IMR-90 (cell line): Measurements from ENCODE around the gene ARMC9. TPM values are rescaled to one million over a fixed set of nuclear protein-coding genes. Genes with fewer than 3 reads are reported as not detected.

Experiments
- ATAC-seq: fragments of 200-7000 bp; cut with Tn5 transposase; 2 replicates; pipeline ENCODE4 v1.9.1; 2020; ENCODE audit warnings: low read depth, mild to moderate bottlenecking, moderate library complexity
- BruUV-seq: library from RNA; stranded (reverse); fragments of 400-500 nt; replicated peaks from 2 replicates; lab custom pipeline; 2021; lab: Mats Ljungman, UMichigan
- CTCF ChIA-PET: fragments of 300-600 bp; formaldehyde crosslinking; extraction: SDS; loops from one replicate; lab custom pipeline; 2021; ENCODE audit warnings: antibody characterized with exemption; lab: Yijun Ruan, JAX
- POLR2A ChIA-PET: fragments of 300-600 bp; sonication (Branson Sonifier 250); formaldehyde crosslinking; loops from one replicate; lab custom pipeline; 2022; ENCODE audit warnings: antibody characterized with exemption; ENCODE audit not compliant: unreplicated experiment; lab: Charles Lee
- DNase-seq: peaks from one replicate; pipeline ENCODE4 v3.0.0; 2013
- H2AFZ ChIP-seq: replicated peaks from 2 replicates; pipeline ENCODE3; 2013; ENCODE audit warnings: low read length, mild to moderate bottlenecking; ENCODE audit not compliant: poor library complexity
- H2AK5ac ChIP-seq: 2 replicates; pipeline ENCODE4 v1.6.1; 2013; ENCODE audit warnings: low read depth, low read length, inconsistent platforms
- H2AK9ac ChIP-seq: replicated peaks from 2 replicates; pipeline ENCODE3; 2013; ENCODE audit warnings: mild to moderate bottlenecking, low read depth, low read length, moderate library complexity; ENCODE audit not compliant: poor library complexity
- H2BK120ac ChIP-seq: 2 replicates; pipeline ENCODE4 v1.6.1; 2013; ENCODE audit warnings: low read depth, low read length, inconsistent platforms
- H2BK15ac ChIP-seq: 3 replicates; pipeline ENCODE4 v1.6.1; 2013; ENCODE audit warnings: low read depth, low read length, inconsistent platforms
- H2BK20ac ChIP-seq: 2 replicates; pipeline ENCODE4 v1.6.1; 2013; ENCODE audit warnings: low read depth, mild to moderate bottlenecking, inconsistent platforms, low read length, moderate library complexity
- H2BK5ac ChIP-seq: 2 replicates; pipeline ENCODE4 v1.6.1; 2013; ENCODE audit warnings: mild to moderate bottlenecking, low read depth, low read length, inconsistent platforms; ENCODE audit not compliant: poor library complexity, severe bottlenecking
- H3K14ac ChIP-seq: replicated peaks from 2 replicates; pipeline ENCODE4 v1.6.1; 2013; ENCODE audit warnings: low read depth, low read length, inconsistent platforms
- H3K18ac ChIP-seq: 2 replicates; pipeline ENCODE4 v1.6.1; 2013; ENCODE audit warnings: low read depth, low read length, control low read depth
- H3K23ac ChIP-seq: 2 replicates; pipeline ENCODE4 v1.6.1; 2013; ENCODE audit warnings: low read depth, low read length, inconsistent platforms
- H3K27ac ChIP-seq: 2 replicates; pipeline ENCODE4 v1.5.1; 2013; ENCODE audit warnings: mild to moderate bottlenecking, control low read depth, low read length; ENCODE audit not compliant: insufficient read depth
- H3K27me3 ChIP-seq: 2 replicates; pipeline ENCODE4 v1.6.1; 2013; ENCODE audit warnings: low read length; ENCODE audit not compliant: control insufficient read depth, insufficient read depth
- H3K36me3 ChIP-seq: 2 replicates; pipeline ENCODE4 v1.6.1; 2013; ENCODE audit warnings: low read length, mixed read lengths; ENCODE audit not compliant: control insufficient read depth, insufficient read depth
- H3K4ac ChIP-seq: 2 replicates; pipeline ENCODE4 v1.6.1; 2013; ENCODE audit warnings: low read depth, low read length, inconsistent platforms
- H3K4me1 ChIP-seq: 2 replicates; pipeline ENCODE4 v1.6.1; 2013; ENCODE audit warnings: low read length, mixed read lengths; ENCODE audit not compliant: control insufficient read depth, insufficient read depth
- H3K4me2 ChIP-seq: 2 replicates; pipeline ENCODE4 v1.6.1; 2013; ENCODE audit warnings: low read depth, mild to moderate bottlenecking, control low read depth, low read length, moderate library complexity
- H3K4me3 ChIP-seq: 2 replicates; pipeline ENCODE4 v1.5.1; 2013; ENCODE audit warnings: low read depth, mild to moderate bottlenecking, control low read depth, low read length, moderate library complexity; ENCODE audit not compliant: insufficient read depth
- H3K56ac ChIP-seq: 2 replicates; pipeline ENCODE4 v1.6.1; 2013; ENCODE audit warnings: low read length, inconsistent platforms; ENCODE audit not compliant: insufficient read depth; ENCODE audit errors: extremely low read depth
- H3K79me1 ChIP-seq, 2 experiments: 2 replicates each; pipeline ENCODE4 v1.6.1; 2013; ENCODE audit warnings: low read length in 2 of 2, inconsistent platforms in 1 of 2, low read depth in 1 of 2
- H3K9ac ChIP-seq: 2 replicates; pipeline ENCODE4 v1.6.1; 2013; ENCODE audit warnings: low read depth, low read length, control low read depth
- H3K9me1 ChIP-seq: 2 replicates; pipeline ENCODE4 v1.6.1; 2013; ENCODE audit warnings: low read length, inconsistent platforms; ENCODE audit not compliant: insufficient read depth
- H3K9me3 ChIP-seq: 2 replicates; pipeline ENCODE4 v1.6.1; 2013; ENCODE audit warnings: low read length; ENCODE audit not compliant: control insufficient read depth, insufficient read depth
- H4K20me1 ChIP-seq: 2 replicates; pipeline ENCODE4 v1.6.1; 2013; ENCODE audit warnings: low read length, inconsistent platforms; ENCODE audit not compliant: insufficient read depth
- H4K5ac ChIP-seq: 2 replicates; pipeline ENCODE4 v1.6.1; 2013; ENCODE audit warnings: mild to moderate bottlenecking, low read depth, low read length, control low read depth
- H4K8ac ChIP-seq, 2 experiments: 2 replicates each; pipeline ENCODE4 v1.6.1; 2013; ENCODE audit warnings: low read depth in 2 of 2, low read length in 2 of 2, control low read depth in 1 of 2, inconsistent platforms in 1 of 2
- H4K91ac ChIP-seq: 2 replicates; pipeline ENCODE4 v1.6.1; 2013; ENCODE audit warnings: low read depth, low read length, inconsistent platforms; ENCODE audit not compliant: insufficient read depth
- BHLHE40 ChIP-seq: fragments of 150-350 bp; IDR thresholded peaks from 2 replicates; pipeline ENCODE4 v1.6.1; 2016; ENCODE audit warnings: mild to moderate bottlenecking, low read depth, low read length
- CEBPB ChIP-seq: IDR thresholded peaks from 2 replicates; pipeline ENCODE4 v1.6.1; 2012; ENCODE audit warnings: low read depth, low read length, improper control_type of control experiment
- CHD1 ChIP-seq: IDR thresholded peaks from 2 replicates; pipeline ENCODE4 v1.6.1; 2012; ENCODE audit warnings: low read depth, low read length, improper control_type of control experiment
- CTCF ChIP-seq: conservative IDR thresholded peaks from 2 replicates; pipeline ENCODE4 v1.5.1; 2012; ENCODE audit warnings: mild to moderate bottlenecking, low read depth, low read length, improper control_type of control experiment
- ELK1 ChIP-seq: fragments of 150-350 bp; IDR thresholded peaks from 2 replicates; pipeline ENCODE4 v1.6.1; 2016; ENCODE audit warnings: low read depth, mild to moderate bottlenecking, low read length, moderate library complexity, borderline replicate concordance
- FOS ChIP-seq: fragments of 150-350 bp; IDR thresholded peaks from 2 replicates; pipeline ENCODE4 v1.6.1; 2016; ENCODE audit warnings: low read depth, low read length
- MAFK ChIP-seq: IDR thresholded peaks from 2 replicates; pipeline ENCODE4 v1.6.1; 2012; ENCODE audit warnings: low read depth, low read length, improper control_type of control experiment
- MAZ ChIP-seq: IDR thresholded peaks from 2 replicates; pipeline ENCODE4 v1.6.1; 2012; ENCODE audit warnings: low read depth, mild to moderate bottlenecking, low read length, improper control_type of control experiment, moderate library complexity, borderline replicate concordance
- MXI1 ChIP-seq: IDR thresholded peaks from 2 replicates; pipeline ENCODE4 v1.6.1; 2012; ENCODE audit warnings: low read depth, mild to moderate bottlenecking, low read length, moderate library complexity, borderline replicate concordance
- NFE2L2 ChIP-seq: fragments of 150-350 bp; IDR thresholded peaks from 2 replicates; pipeline ENCODE4 v1.6.1; 2016; ENCODE audit warnings: low read depth, mild to moderate bottlenecking, low read length
- POLR2A ChIP-seq: IDR thresholded peaks from 2 replicates; pipeline ENCODE4 v1.6.1; 2012; ENCODE audit warnings: mild to moderate bottlenecking, low read depth, low read length
- RAD21 ChIP-seq: IDR thresholded peaks from 2 replicates; pipeline ENCODE4 v1.6.1; 2012; ENCODE audit warnings: low read length, improper control_type of control experiment
- RCOR1 ChIP-seq: IDR thresholded peaks from 2 replicates; pipeline ENCODE4 v1.6.1; 2012; ENCODE audit warnings: mild to moderate bottlenecking, low read length, improper control_type of control experiment; ENCODE audit not compliant: insufficient replicate concordance
- RFX5 ChIP-seq: IDR thresholded peaks from 2 replicates; pipeline ENCODE4 v1.8.0; 2012; ENCODE audit warnings: low read depth, mild to moderate bottlenecking, low read length, moderate library complexity
- SMC3 ChIP-seq: fragments of 150-350 bp; IDR thresholded peaks from 2 replicates; pipeline ENCODE4 v1.6.1; 2016; ENCODE audit warnings: low read depth, mild to moderate bottlenecking, antibody characterized with exemption, low read length, moderate library complexity
- USF2 ChIP-seq: fragments of 150-350 bp; IDR thresholded peaks from 2 replicates; pipeline ENCODE4 v1.6.1; 2017; ENCODE audit warnings: mild to moderate bottlenecking, antibody characterized with exemption, low read length, low read depth
- WGBS, 2 experiments: methylation state at CpG; one replicate each; pipeline versions ENCODE4 v1.1.5 to v1.1.7; 2013; ENCODE audit warnings: missing lambda C conversion rate in 2 of 2; ENCODE audit not compliant: insufficient read length in 1 of 2; ENCODE audit errors: extremely low coverage in 2 of 2; 5-methylcytosine and 5-hydroxymethylcytosine counted together
- dilution Hi-C: fragments of 300-500 bp; cut with HindIII; formaldehyde crosslinking; loops from one replicate; pipeline ENCODE4 v1.14.3; 2018; ENCODE audit warnings: low sequenced_read_pairs; ENCODE audit not compliant: unreplicated experiment
- in situ Hi-C: fragments of 300-500 bp; cut with MboI; formaldehyde crosslinking; loops from 3 replicates; pipeline ENCODE4 v1.14.3; 2019; ENCODE audit warnings: low sequenced_read_pairs, inconsistent platforms, mixed read lengths
- intact Hi-C: fragments of 100-400 bp; cut with micrococcal nuclease; formaldehyde crosslinking; loops from 2 replicates; pipeline ENCODE4 v1.10.0; 2022
- polyA plus RNA-seq, 3 experiments: library from polyadenylated mRNA; depleted of rRNA; stranded (reverse); fragments of >200 nt; gene quantifications; 2 replicates each; pipeline ENCODE4 v1.2.3, GENCODE V29; 2012; ENCODE audit warnings: low replicate concordance in 1 of 3
- total RNA-seq: library from RNA; depleted of rRNA; stranded (reverse); fragments of >200 nt; gene quantifications from 2 replicates; pipeline ENCODE4 v1.2.3, GENCODE V29; 2012

The ARMC9 gene
- total and polyA plus RNA-seq, 2 of the 4 experiments (the other 2 are of a cell fraction): 36.0 to 46.6 TPM

- no peak for TF ChIP-seq MAFK
- no peak for TF ChIP-seq CTCF
- no peak for TF ChIP-seq RCOR1
- no peak for TF ChIP-seq FOS
- no peak for TF ChIP-seq SMC3
- TF ChIP-seq MXI1: no peak
- TF ChIP-seq RAD21: no peak
- TF ChIP-seq BHLHE40: no peak
- TF ChIP-seq RFX5: no peak
- no peak for TF ChIP-seq ELK1
- TF ChIP-seq POLR2A: no peak
- TF ChIP-seq CEBPB: no peak
- TF ChIP-seq CHD1: no peak
- TF ChIP-seq NFE2L2: no peak
- no peak for TF ChIP-seq MAZ
- TF ChIP-seq USF2: no peak
- H3K36me3 ChIP-seq: peaks cover 11% of the 10 kb centered on the region
- ATAC-seq: no peak
- H3K9me3 ChIP-seq: no peaks in the 10 kb centered on the region
- no peak overlapping the region for H3K56ac ChIP-seq
- H3K9me1 ChIP-seq: peaks cover 10% of the 10 kb centered on the region
- ChIA-PET POLR2A (no interaction called here), CTCF (no interaction called here)
- no peak overlapping the region for H3K4me2 ChIP-seq
- no peak overlapping the region for H3K4me3 ChIP-seq
- intact Hi-C loops (no loop called here), dilution Hi-C loops (no loop called here), in situ Hi-C loops (no loop called here)
- H3K27ac ChIP-seq: no peak overlapping the region
- H3K4me1 ChIP-seq: peaks cover 11% of the 10 kb centered on the region
- H4K91ac ChIP-seq: no peak overlapping the region
- H4K5ac ChIP-seq: no peak overlapping the region
- no peak overlapping the region for H3K18ac ChIP-seq
- WGBS, 2 experiments: no CpG with 5 or more reads among the region's 3 CpGs
- H2BK5ac ChIP-seq: no peak overlapping the region
- DNase-seq: no peak
- no peak overlapping the region for H4K8ac ChIP-seq
- no peak overlapping the region for H3K9ac ChIP-seq
- H2BK15ac ChIP-seq: no peak overlapping the region
- H2AK5ac ChIP-seq: no peak overlapping the region
- H3K23ac ChIP-seq: no peak overlapping the region
- no peak overlapping the region for H2AFZ ChIP-seq
- no peak overlapping the region for H3K14ac ChIP-seq
- no peak overlapping the region for H2AK9ac ChIP-seq
- no peak overlapping the region for H2BK20ac ChIP-seq
- H4K20me1 ChIP-seq: no peaks in the 10 kb centered on the region
- no peak overlapping the region for H3K4ac ChIP-seq
- no peak overlapping the region for H2BK120ac ChIP-seq
- BruUV-seq: no TSS peak
- 0 out of 4 replicates have a peak, but pooled peaks cover 2 to 4% of the 10 kb centered on the region in 2 experiments for H3K79me1 ChIP-seq
- no peaks in the 10 kb centered on the region for H3K27me3 ChIP-seq
Measured at GRCh38 chr2:231343988-231344387, 145.6 kb downstream of the ARMC9 start.
